ENCODE results near the gene PHACTR1.

Gene PHACTR1

GRCh38 chr6:12958052-12958706 lies 241.6 kb downstream of the PHACTR1 start:
- no peak for DNase-seq

GRCh38 chr6:12961761-12962160 lies 245.2 kb downstream of the PHACTR1 start:
- DNase-seq = peak; percentile 12

GRCh38 chr6:12962529-12962928 lies 246.0 kb downstream of the PHACTR1 start:
- no peak for DNase-seq

GRCh38 chr6:12962987-12963386 lies 246.4 kb downstream of the PHACTR1 start:
- DNase-seq = peak; percentile 44

GRCh38 chr6:12963567-12963966 lies 247.0 kb downstream of the PHACTR1 start:
- DNase-seq = no peak

GRCh38 chr6:12967686-12968085 lies 251.1 kb downstream of the PHACTR1 start:
- DNase-seq = no peak

- no peak for DNase-seq
These were observed 251.7 kb downstream of the PHACTR1 start for GRCh38 chr6:12968290-12968689.

- no peak for DNase-seq
These were observed 252.4 kb downstream of the PHACTR1 start for GRCh38 chr6:12968839-12969558.

- no peak for DNase-seq
These were observed 253.4 kb downstream of the PHACTR1 start for GRCh38 chr6:12969966-12970365.

GRCh38 chr6:12973386-12973785 lies 256.8 kb downstream of the PHACTR1 start:
- DNase-seq = no peak

- no peak for DNase-seq
These were observed 258.0 kb downstream of the PHACTR1 start for GRCh38 chr6:12974551-12974950.

- DNase-seq = no peak
These were observed 259.8 kb downstream of the PHACTR1 start for GRCh38 chr6:12976366-12976765.

GRCh38 chr6:12977206-12977605 lies 260.6 kb downstream of the PHACTR1 start:
- no peak for DNase-seq

GRCh38 chr6:12977806-12978205 lies 261.2 kb downstream of the PHACTR1 start:
- DNase-seq = no peak

- DNase-seq = no peak
These were observed 264.2 kb downstream of the PHACTR1 start for GRCh38 chr6:12980741-12981140.

GRCh38 chr6:12984776-12985175 lies 268.2 kb downstream of the PHACTR1 start:
- no peak for DNase-seq

GRCh38 chr6:12987783-12988182 lies 271.2 kb downstream of the PHACTR1 start:
- no peak for DNase-seq

- no peak for DNase-seq
These were observed 273.6 kb downstream of the PHACTR1 start for GRCh38 chr6:12990162-12990561.

- no peak for DNase-seq
These were observed 274.9 kb downstream of the PHACTR1 start for GRCh38 chr6:12991435-12991834.

- DNase-seq = no peak
These were observed 276.2 kb downstream of the PHACTR1 start for GRCh38 chr6:12992770-12993169.

GRCh38 chr6:12993283-12993898 lies 276.8 kb downstream of the PHACTR1 start:
- DNase-seq = no peak

GRCh38 chr6:12995419-12995818 lies 278.9 kb downstream of the PHACTR1 start:
- DNase-seq = no peak

GRCh38 chr6:13000537-13000936 lies 284.0 kb downstream of the PHACTR1 start:
- no peak for DNase-seq

GRCh38 chr6:13001927-13002326 lies 285.4 kb downstream of the PHACTR1 start:
- DNase-seq = no peak
